ENCODE results near the gene KRT86. TPM values are rescaled to one million over a fixed set of nuclear protein-coding genes. Genes with fewer than 3 reads are reported as not detected.
"Not testable (repeated sequence)": the region's sequence is repeated elsewhere in the genome, so short reads cannot be mapped to it uniquely, and the experiment has no call there.

Gene KRT86
- total and polyA plus RNA-seq, 9 donors, result 0.04 to 0.34 (median 0.22) TPM; not detected in 1

- Histone ChIP-seq H3K9me3 (replicated peaks; ENCODE audit: control insufficient read depth, low read depth, low read length) (no peaks in the 10 kb centered on the region), H3K4me3 (ENCODE audit: low read length) (no peak overlapping the region), H3K36me3 (ENCODE audit: control insufficient read depth, insufficient read depth, low read length) (no peaks in the 10 kb centered on the region), H3K4me1 (ENCODE audit: control insufficient read depth, insufficient read depth, low read length) (peaks cover 22% of the 10 kb centered on the region), H3K27ac (ENCODE audit: low read length) (no peak overlapping the region), H3K27me3 (ENCODE audit: control insufficient read depth, insufficient read depth, low read length) (peaks cover 77% of the 10 kb centered on the region)
- WGBS (ENCODE audit: insufficient coverage), result 92% methylated on average over 3 of the region's 11 CpGs
- DNase-seq, result no peak
Observed at GRCh38 chr12:52252728-52253343, 21.6 kb upstream of the KRT86 start.

- Histone ChIP-seq H3K36me3 (ENCODE audit: control insufficient read depth, insufficient read depth, low read length) (no peaks in the 10 kb centered on the region), H3K4me1 (ENCODE audit: control insufficient read depth, insufficient read depth, low read length) (peaks cover 16% of the 10 kb centered on the region), H3K27me3 (ENCODE audit: control insufficient read depth, insufficient read depth, low read length) (peaks cover 85% of the 10 kb centered on the region), H3K4me3 (ENCODE audit: low read length) (no peak overlapping the region), H3K9me3 (replicated peaks; ENCODE audit: control insufficient read depth, low read depth, low read length) (no peaks in the 10 kb centered on the region), H3K27ac (ENCODE audit: low read length) (no peak overlapping the region)
- DNase-seq, result no peak
- 96% methylated on average over 9 of the region's 14 CpGs for WGBS (ENCODE audit: insufficient coverage)
Observed at GRCh38 chr12:52253391-52254179, 20.9 kb upstream of the KRT86 start.

- Histone ChIP-seq H3K36me3 (ENCODE audit: control insufficient read depth, insufficient read depth, low read length) (no peaks in the 10 kb centered on the region), H3K27me3 (ENCODE audit: control insufficient read depth, insufficient read depth, low read length) (peaks cover 87% of the 10 kb centered on the region), H3K9me3 (replicated peaks; ENCODE audit: control insufficient read depth, low read depth, low read length) (no peaks in the 10 kb centered on the region), H3K4me1 (ENCODE audit: control insufficient read depth, insufficient read depth, low read length) (peaks cover 12% of the 10 kb centered on the region), H3K4me3 (ENCODE audit: low read length) (no peak overlapping the region), H3K27ac (ENCODE audit: low read length) (no peak overlapping the region)
- WGBS (ENCODE audit: insufficient coverage), result 78% methylated on average over 5 of the region's 10 CpGs
- DNase-seq, result no peak
Observed at GRCh38 chr12:52254180-52254964, 20.1 kb upstream of the KRT86 start.

GRCh38 chr12:52254965-52255751 is 19.3 kb upstream of the KRT86 start:
- no peak overlapping the region for H3K4me3 ChIP-seq (ENCODE audit: low read length)
- H3K27ac ChIP-seq (ENCODE audit: low read length), result no peak overlapping the region
- H3K36me3 ChIP-seq (ENCODE audit: control insufficient read depth, insufficient read depth, low read length), result no peaks in the 10 kb centered on the region
- WGBS (ENCODE audit: insufficient coverage), result 85% methylated on average over 5 of the region's 7 CpGs
- DNase-seq, result no peak
- H3K4me1 ChIP-seq (ENCODE audit: control insufficient read depth, insufficient read depth, low read length), result peaks cover 6% of the 10 kb centered on the region
- H3K27me3 ChIP-seq (ENCODE audit: control insufficient read depth, insufficient read depth, low read length), result peaks cover 85% of the 10 kb centered on the region
- no peaks in the 10 kb centered on the region for H3K9me3 ChIP-seq (replicated peaks; ENCODE audit: control insufficient read depth, low read depth, low read length)

- DNase-seq, result no peak
- no peaks in the 10 kb centered on the region for H3K36me3 ChIP-seq (ENCODE audit: control insufficient read depth, insufficient read depth, low read length)
- no peak overlapping the region for H3K4me3 ChIP-seq (ENCODE audit: low read length)
- WGBS (ENCODE audit: insufficient coverage), result 68% methylated on average over 7 of the region's 9 CpGs
- H3K27ac ChIP-seq (ENCODE audit: low read length), result no peak overlapping the region
- H3K9me3 ChIP-seq (replicated peaks; ENCODE audit: control insufficient read depth, low read depth, low read length), result no peaks in the 10 kb centered on the region
- H3K27me3 ChIP-seq (ENCODE audit: control insufficient read depth, insufficient read depth, low read length), result peaks cover 78% of the 10 kb centered on the region
- peaks cover 12% of the 10 kb centered on the region for H3K4me1 ChIP-seq (ENCODE audit: control insufficient read depth, insufficient read depth, low read length)
Observed at GRCh38 chr12:52255926-52256583, 18.4 kb upstream of the KRT86 start.

GRCh38 chr12:52256584-52256935 is 17.9 kb upstream of the KRT86 start:
- Histone ChIP-seq H3K36me3 (ENCODE audit: control insufficient read depth, insufficient read depth, low read length) (no peaks in the 10 kb centered on the region), H3K4me1 (ENCODE audit: control insufficient read depth, insufficient read depth, low read length) (peaks cover 16% of the 10 kb centered on the region), H3K4me3 (ENCODE audit: low read length) (no peak overlapping the region), H3K27me3 (ENCODE audit: control insufficient read depth, insufficient read depth, low read length) (peaks cover 80% of the 10 kb centered on the region), H3K9me3 (replicated peaks; ENCODE audit: control insufficient read depth, low read depth, low read length) (no peaks in the 10 kb centered on the region), H3K27ac (ENCODE audit: low read length) (no peak overlapping the region)
- 69% methylated on average over 2 of the region's 2 CpGs for WGBS (ENCODE audit: insufficient coverage)
- DNase-seq, result no peak

- H3K27ac ChIP-seq (ENCODE audit: low read length), result no peak overlapping the region
- H3K27me3 ChIP-seq (ENCODE audit: control insufficient read depth, insufficient read depth, low read length), result peaks cover 82% of the 10 kb centered on the region
- no peak overlapping the region for H3K4me3 ChIP-seq (ENCODE audit: low read length)
- no peaks in the 10 kb centered on the region for H3K36me3 ChIP-seq (ENCODE audit: control insufficient read depth, insufficient read depth, low read length)
- DNase-seq, result no peak
- H3K9me3 ChIP-seq (replicated peaks; ENCODE audit: control insufficient read depth, low read depth, low read length), result no peaks in the 10 kb centered on the region
- peaks cover 16% of the 10 kb centered on the region for H3K4me1 ChIP-seq (ENCODE audit: control insufficient read depth, insufficient read depth, low read length)
- WGBS (ENCODE audit: insufficient coverage), result 100% methylated on average over 1 of the region's 4 CpGs
Observed at GRCh38 chr12:52257074-52257551, 17.3 kb upstream of the KRT86 start.

GRCh38 chr12:52257922-52258321 is 16.5 kb upstream of the KRT86 start:
- DNase-seq; H3K36me3 ChIP-seq (ENCODE audit: control insufficient read depth, insufficient read depth, low read length); H3K4me3 ChIP-seq (ENCODE audit: low read length); H3K27ac ChIP-seq (ENCODE audit: low read length); H3K9me3 ChIP-seq (replicated peaks; ENCODE audit: control insufficient read depth, low read depth, low read length): not testable (repeated sequence)
- peaks cover 80% of the 10 kb centered on the region for H3K27me3 ChIP-seq (ENCODE audit: control insufficient read depth, insufficient read depth, low read length)
- WGBS (ENCODE audit: insufficient coverage), result 6% methylated on average over 5 of the region's 13 CpGs
- peaks cover 16% of the 10 kb centered on the region for H3K4me1 ChIP-seq (ENCODE audit: control insufficient read depth, insufficient read depth, low read length)

GRCh38 chr12:52258335-52258901 is 16.0 kb upstream of the KRT86 start:
- H3K9me3 ChIP-seq (replicated peaks; ENCODE audit: control insufficient read depth, low read depth, low read length), result no peaks in the 10 kb centered on the region
- peaks cover 79% of the 10 kb centered on the region for H3K27me3 ChIP-seq (ENCODE audit: control insufficient read depth, insufficient read depth, low read length)
- H3K4me1 ChIP-seq (ENCODE audit: control insufficient read depth, insufficient read depth, low read length), result peaks cover 16% of the 10 kb centered on the region
- no peak overlapping the region for H3K4me3 ChIP-seq (ENCODE audit: low read length)
- DNase-seq, result peak; percentile 69
- no peaks in the 10 kb centered on the region for H3K36me3 ChIP-seq (ENCODE audit: control insufficient read depth, insufficient read depth, low read length)
- 1% methylated on average over 72 of the region's 72 CpGs for WGBS (ENCODE audit: insufficient coverage)
- H3K27ac ChIP-seq (ENCODE audit: low read length), result no peak overlapping the region

Measured in muscle of leg (tissue), 11 donors.